Neutrophil (primary cell): Measurements from ENCODE around the gene EFS.
"Not testable (repeated sequence)": the region's sequence is repeated elsewhere in the genome, so short reads cannot be mapped to it uniquely, and the experiment has no call there.

ENCODE experiments used
- H3K27ac ChIP-seq: fragments of 200-600 bp; sonication (generic); 2 replicates; pipeline ENCODE4 v1.5.1; 2016; ENCODE audit warnings: mild to moderate bottlenecking, moderate library complexity
- H3K27me3 ChIP-seq: fragments of 200-600 bp; sonication (generic); 2 replicates; pipeline ENCODE4 v1.6.0; 2016; ENCODE audit warnings: mild to moderate bottlenecking
- H3K36me3 ChIP-seq: fragments of 200-600 bp; sonication (generic); 2 replicates; pipeline ENCODE4 v1.5.1; 2017
- H3K4me1 ChIP-seq, 2 experiments: fragments of 200-600 bp in 1 of 2; sonication (generic) in 1 of 2; 1 replicate in 1 of 2; 2 replicates in 1 of 2; pipeline versions ENCODE4 v1.5.1 to v1.6.1; 2013 to 2016; ENCODE audit warnings: low read depth in 1 of 2, low read length in 1 of 2, mild to moderate bottlenecking in 1 of 2, moderate library complexity in 1 of 2; ENCODE audit not compliant: control insufficient read depth in 1 of 2, insufficient read depth in 1 of 2
- H3K4me3 ChIP-seq, 2 experiments: fragments of 200-600 bp in 1 of 2; sonication (generic) in 1 of 2; 1 replicate in 1 of 2; 2 replicates in 1 of 2; pipeline ENCODE4 v1.5.1; 2013 to 2016; ENCODE audit warnings: low read depth in 1 of 2, low read length in 1 of 2, mild to moderate bottlenecking in 1 of 2, moderate library complexity in 1 of 2
- H3K9me3 ChIP-seq: fragments of 200-600 bp; sonication (generic); 2 replicates; pipeline ENCODE4 v1.5.1; 2016
- TF ChIP-seq, protein P1 (sequence below): fragments of 200-600 bp; sonication (generic); IDR thresholded peaks from 2 replicates; pipeline ENCODE4 v1.5.1; 2016; ENCODE audit warnings: antibody characterized with exemption

EFS gene

DNA sequence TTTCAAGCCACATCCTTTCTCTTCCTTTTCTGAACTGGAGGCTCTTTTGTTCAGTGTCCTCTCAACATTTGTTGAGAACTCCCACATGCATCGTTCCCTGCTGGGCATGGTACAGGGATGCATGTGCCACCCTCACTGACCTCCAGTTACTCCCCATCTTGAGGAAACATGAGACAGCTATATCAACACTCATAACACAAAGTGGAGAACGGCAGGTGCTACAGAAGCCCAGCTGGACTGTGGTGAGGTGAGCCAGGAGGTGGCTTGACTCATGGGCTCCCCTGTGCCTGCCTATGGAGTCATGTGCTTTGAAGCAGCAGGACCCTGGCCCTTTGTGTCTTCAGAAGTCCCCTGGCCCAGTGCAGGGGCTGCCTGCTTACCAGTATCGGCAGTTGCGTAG is 33.4 kb upstream of the EFS start:
- H3K27ac ChIP-seq, result no peak overlapping the region
- no peaks in the 10 kb centered on the region for H3K36me3 ChIP-seq
- H3K9me3 ChIP-seq, result no peaks in the 10 kb centered on the region
- peaks cover 2% of the 10 kb centered on the region for H3K27me3 ChIP-seq
- TF ChIP-seq, protein P1, sequence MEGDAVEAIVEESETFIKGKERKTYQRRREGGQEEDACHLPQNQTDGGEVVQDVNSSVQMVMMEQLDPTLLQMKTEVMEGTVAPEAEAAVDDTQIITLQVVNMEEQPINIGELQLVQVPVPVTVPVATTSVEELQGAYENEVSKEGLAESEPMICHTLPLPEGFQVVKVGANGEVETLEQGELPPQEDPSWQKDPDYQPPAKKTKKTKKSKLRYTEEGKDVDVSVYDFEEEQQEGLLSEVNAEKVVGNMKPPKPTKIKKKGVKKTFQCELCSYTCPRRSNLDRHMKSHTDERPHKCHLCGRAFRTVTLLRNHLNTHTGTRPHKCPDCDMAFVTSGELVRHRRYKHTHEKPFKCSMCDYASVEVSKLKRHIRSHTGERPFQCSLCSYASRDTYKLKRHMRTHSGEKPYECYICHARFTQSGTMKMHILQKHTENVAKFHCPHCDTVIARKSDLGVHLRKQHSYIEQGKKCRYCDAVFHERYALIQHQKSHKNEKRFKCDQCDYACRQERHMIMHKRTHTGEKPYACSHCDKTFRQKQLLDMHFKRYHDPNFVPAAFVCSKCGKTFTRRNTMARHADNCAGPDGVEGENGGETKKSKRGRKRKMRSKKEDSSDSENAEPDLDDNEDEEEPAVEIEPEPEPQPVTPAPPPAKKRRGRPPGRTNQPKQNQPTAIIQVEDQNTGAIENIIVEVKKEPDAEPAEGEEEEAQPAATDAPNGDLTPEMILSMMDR, result no peak
- H3K4me1 ChIP-seq, result no peaks in the 10 kb centered on the region
- no peak overlapping the region for H3K4me3 ChIP-seq

- Histone ChIP-seq H3K4me1 (no peaks in the 10 kb centered on the region), H3K9me3 (no peaks in the 10 kb centered on the region), H3K27ac (no peak overlapping the region), H3K4me3 (no peak overlapping the region), H3K36me3 (no peaks in the 10 kb centered on the region), H3K27me3 (peaks cover 8% of the 10 kb centered on the region)
- TF ChIP-seq, protein P1, result no peak
Measured at GRCh38 chr14:23396781-23397407, 31.9 kb upstream of the EFS start.

- TF ChIP-seq, protein P1, result no peak
- Histone ChIP-seq H3K9me3 (no peaks in the 10 kb centered on the region), H3K4me3 (no peak overlapping the region), H3K36me3 (no peaks in the 10 kb centered on the region), H3K27me3 (peaks cover 8% of the 10 kb centered on the region), H3K27ac (no peak overlapping the region), H3K4me1 (no peaks in the 10 kb centered on the region)
Measured at GRCh38 chr14:23396126-23396525, 31.2 kb upstream of the EFS start.

GRCh38 chr14:23392613-23393012 is 27.6 kb upstream of the EFS start:
- TF ChIP-seq, protein P1, result no peak
- Histone ChIP-seq H3K27me3 (peaks cover 11% of the 10 kb centered on the region), H3K4me3 (no peak overlapping the region), H3K9me3 (no peaks in the 10 kb centered on the region), H3K4me1 (no peaks in the 10 kb centered on the region), H3K27ac (no peak overlapping the region), H3K36me3 (no peaks in the 10 kb centered on the region)

GRCh38 chr14:23389871-23390270 is 24.9 kb upstream of the EFS start:
- not testable (repeated sequence) for H3K4me3 ChIP-seq, H3K9me3 ChIP-seq, H3K36me3 ChIP-seq, H3K4me1 ChIP-seq, H3K27ac ChIP-seq
- peaks cover 11% of the 10 kb centered on the region for H3K27me3 ChIP-seq

GRCh38 chr14:23389396-23389795 is 24.4 kb upstream of the EFS start:
- no peak overlapping the region for H3K4me3 ChIP-seq
- peaks cover 11% of the 10 kb centered on the region for H3K27me3 ChIP-seq

More at GRCh38 chr14:23389396-23389795, 24.4 kb upstream of the EFS start:
- H3K36me3 ChIP-seq, result no peaks in the 10 kb centered on the region
- TF ChIP-seq, protein P1, result no peak
- H3K9me3 ChIP-seq, result no peaks in the 10 kb centered on the region
- no peaks in the 10 kb centered on the region for H3K4me1 ChIP-seq
- no peak overlapping the region for H3K27ac ChIP-seq
